GM12872 (cell line): ENCODE data around the gene UNC5A.

Experiments used
- CTCF ChIP-seq: IDR thresholded peaks from 3 replicates; pipeline ENCODE4 v1.5.1; 2011; ENCODE audit warnings: low read depth, mild to moderate bottlenecking, low read length, moderate library complexity; ENCODE audit not compliant: insufficient read depth

UNC5A gene

GRCh38 chr5:176853151-176853778, 42.9 kb downstream of the UNC5A start:
- no peak for TF ChIP-seq CTCF

- TF ChIP-seq CTCF: no peak
Observed at GRCh38 chr5:176854164-176854563, 43.8 kb downstream of the UNC5A start.

- no peak for TF ChIP-seq CTCF
Observed at GRCh38 chr5:176855598-176855997, 45.2 kb downstream of the UNC5A start.

GRCh38 chr5:176856746-176857145, 46.4 kb downstream of the UNC5A start:
- TF ChIP-seq CTCF: no peak

GRCh38 chr5:176857216-176857893, 47.0 kb downstream of the UNC5A start:
- no peak for TF ChIP-seq CTCF

- no peak for TF ChIP-seq CTCF
Observed at GRCh38 chr5:176857894-176858273, 47.5 kb downstream of the UNC5A start.

- TF ChIP-seq CTCF: no peak
Observed at GRCh38 chr5:176859916-176860315, 49.6 kb downstream of the UNC5A start.

GRCh38 chr5:176860381-176860780, 50.0 kb downstream of the UNC5A start:
- TF ChIP-seq CTCF: no peak
